ENCODE measurements around the gene DNAJA3. TPM values are rescaled to one million over a fixed set of nuclear protein-coding genes. Genes with fewer than 3 reads are reported as not detected.
A peak's percentile ranks its signal among the peaks of the same experiment; 100 is the strongest.

DNAJA3 gene
- total RNA-seq, 1 experiment from 2014 or later: 56.2 TPM

GRCh38 chr16:4382795-4383357 is 42.8 kb upstream of the DNAJA3 start:
- H2BK5ac ChIP-seq (ENCODE audit: insufficient read length, low read length): no peak overlapping the region
- no peak overlapping the region for H2BK15ac ChIP-seq (ENCODE audit: low read depth, low read length)
- no peaks in the 10 kb centered on the region for H3K27me3 Mint-ChIP-seq (ENCODE audit: low read depth)
- H4K91ac ChIP-seq (ENCODE audit: insufficient read length, low read depth, low read length): no peak overlapping the region
- TF ChIP-seq CTCF (conservative IDR thresholded peaks at IDR 0.05): no peak
- no peak overlapping the region for H3K4me3 Mint-ChIP-seq
- WGBS (ENCODE audit: extremely low coverage, insufficient read length, low lambda C conversion rate): no CpG with 5 or more reads among the region's 21 CpGs
- H3K23ac ChIP-seq (ENCODE audit: insufficient read length, low read depth, low read length): no peak overlapping the region
- H3K4me2 ChIP-seq (ENCODE audit: insufficient read depth, insufficient read length, low read length): no peak overlapping the region
- no peaks in the 10 kb centered on the region for H3K79me1 ChIP-seq (ENCODE audit: insufficient read depth, low read depth, low read length, poor library complexity, severe bottlenecking)
- H3K4me1 Mint-ChIP-seq: peaks cover 6 to 21% of the 10 kb centered on the region in 2 experiments
- peak overlapping the region in 1 of 3 experiments; percentile 68; a peak in 1 of 7 replicates for H3K27ac Mint-ChIP-seq
- no peak overlapping the region for H3K9ac ChIP-seq (ENCODE audit: extremely low read depth, insufficient read length, low read length)
- H4K8ac ChIP-seq (replicated peaks; ENCODE audit: insufficient read length, low read depth, low read length): no peak overlapping the region
- no peak overlapping the region for H3T11ph ChIP-seq (ENCODE audit: low read length)
- DNase-seq: no peak
- H2BK120ac ChIP-seq (ENCODE audit: low read depth, low read length, poor library complexity, severe bottlenecking): no peak overlapping the region
- no peaks in the 10 kb centered on the region for H3K23me2 ChIP-seq (ENCODE audit: insufficient read length, low read depth, low read length, poor library complexity, severe bottlenecking)
- no peak overlapping the region for H2BK20ac ChIP-seq (ENCODE audit: low read depth, low read length, poor library complexity, severe bottlenecking)
- H3K9me3 Mint-ChIP-seq: no peaks in the 10 kb centered on the region
- no peak overlapping the region for H3K18ac ChIP-seq (ENCODE audit: insufficient read length, low read depth, low read length)
- H3K4me1 ChIP-seq (ENCODE audit: insufficient read depth, low read length): no peaks in the 10 kb centered on the region; the same call in 1 of the 2 replicates
- peaks cover 0 to 3% (median 2%) of the 10 kb centered on the region in 3 experiments; a peak in 4 of 7 replicates for H3K36me3 Mint-ChIP-seq (ENCODE audit: insufficient read depth in 1 of 3, low read depth in 3 of 3)
- H2AFZ ChIP-seq (ENCODE audit: low read length): no peak overlapping the region
- H3K27me3 ChIP-seq (ENCODE audit: insufficient read depth, low read length): no peaks in the 10 kb centered on the region
- no peaks in the 10 kb centered on the region for H4K20me1 ChIP-seq (ENCODE audit: control insufficient read depth, insufficient read depth, insufficient read length)
- no peak overlapping the region for H3K4ac ChIP-seq (ENCODE audit: low read depth, low read length)
- H2AK5ac ChIP-seq (ENCODE audit: insufficient read length, low read length): no peak overlapping the region
- H3K14ac ChIP-seq (ENCODE audit: insufficient read depth, low read length): no peak overlapping the region; the same call in 1 of the 2 replicates
- H3K9me3 ChIP-seq (ENCODE audit: control insufficient read depth, low read depth, low read length): no peaks in the 10 kb centered on the region
- no peak overlapping the region for H4K5ac ChIP-seq (ENCODE audit: insufficient read length, low read depth, low read length)
- H3K56ac ChIP-seq (ENCODE audit: insufficient read length, low read depth, low read length): no peak overlapping the region
- H2BK12ac ChIP-seq (ENCODE audit: insufficient read length, low read depth, low read length): no peak overlapping the region
- no peak overlapping the region for H3K27ac ChIP-seq (ENCODE audit: insufficient read length, low read depth, low read length)
- H3K79me2 ChIP-seq (ENCODE audit: insufficient read depth, low read length): no peaks in the 10 kb centered on the region

Measured in H9 (cell line).